Gastroesophageal sphincter (tissue), 3 donors: Measurements from ENCODE around the gene HCFC1.

Source experiments
- EP300 ChIP-seq: sonication (generic); formaldehyde crosslinking; IDR thresholded peaks from one replicate; pipeline ENCODE4 v1.6.1; 2017; ENCODE audit warnings: antibody characterized with exemption, mild to moderate bottlenecking
- POLR2A ChIP-seq, 2 donors: fragments of 450-650 bp; IDR thresholded peaks; one replicate each; pipeline ENCODE4 v1.6.1; 2017; ENCODE audit warnings: antibody characterized with exemption in 2 of 2, mild to moderate bottlenecking in 2 of 2, moderate library complexity in 1 of 2
- POLR2AphosphoS5 ChIP-seq: sonication (generic); formaldehyde crosslinking; IDR thresholded peaks from one replicate; pipeline ENCODE4 v1.6.1; 2017; ENCODE audit warnings: antibody characterized with exemption
- TF ChIP-seq, protein P1 (sequence below), 4 experiments: fragments of 200-600 bp in 2 of 4; fragments of 450-650 bp in 2 of 4; sonication (generic) in 1 of 4; IDR thresholded peaks; one replicate each; pipeline ENCODE4 v1.5.1; 2017 to 2019; ENCODE audit warnings: antibody characterized with exemption in 4 of 4, mild to moderate bottlenecking in 2 of 4, moderate library complexity in 2 of 4

DNA sequence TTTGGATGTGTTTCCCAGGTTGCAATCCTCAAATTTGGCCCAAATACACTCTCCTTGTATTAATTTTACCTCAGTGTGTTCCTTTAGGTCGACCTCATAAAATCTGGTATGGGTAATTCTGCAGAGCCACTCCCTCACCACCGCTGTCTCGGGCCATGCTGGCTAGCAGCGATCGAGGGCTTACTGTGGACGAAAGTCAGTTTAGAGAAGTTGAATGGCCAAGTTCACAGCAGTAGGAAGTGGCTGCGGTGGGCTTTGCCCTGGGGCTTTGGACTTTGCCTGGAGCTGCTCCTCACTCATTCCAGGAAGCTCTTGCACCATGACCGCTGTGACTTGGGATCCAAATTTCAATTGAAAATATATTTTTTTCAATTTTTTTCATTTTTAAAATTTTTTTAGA is 20.6 kb upstream of the HCFC1 start:
- TF ChIP-seq POLR2A (IDR thresholded peaks at IDR 0.05) (no peak), EP300 (no peak), POLR2AphosphoS5 (no peak)
- TF ChIP-seq, protein P1, sequence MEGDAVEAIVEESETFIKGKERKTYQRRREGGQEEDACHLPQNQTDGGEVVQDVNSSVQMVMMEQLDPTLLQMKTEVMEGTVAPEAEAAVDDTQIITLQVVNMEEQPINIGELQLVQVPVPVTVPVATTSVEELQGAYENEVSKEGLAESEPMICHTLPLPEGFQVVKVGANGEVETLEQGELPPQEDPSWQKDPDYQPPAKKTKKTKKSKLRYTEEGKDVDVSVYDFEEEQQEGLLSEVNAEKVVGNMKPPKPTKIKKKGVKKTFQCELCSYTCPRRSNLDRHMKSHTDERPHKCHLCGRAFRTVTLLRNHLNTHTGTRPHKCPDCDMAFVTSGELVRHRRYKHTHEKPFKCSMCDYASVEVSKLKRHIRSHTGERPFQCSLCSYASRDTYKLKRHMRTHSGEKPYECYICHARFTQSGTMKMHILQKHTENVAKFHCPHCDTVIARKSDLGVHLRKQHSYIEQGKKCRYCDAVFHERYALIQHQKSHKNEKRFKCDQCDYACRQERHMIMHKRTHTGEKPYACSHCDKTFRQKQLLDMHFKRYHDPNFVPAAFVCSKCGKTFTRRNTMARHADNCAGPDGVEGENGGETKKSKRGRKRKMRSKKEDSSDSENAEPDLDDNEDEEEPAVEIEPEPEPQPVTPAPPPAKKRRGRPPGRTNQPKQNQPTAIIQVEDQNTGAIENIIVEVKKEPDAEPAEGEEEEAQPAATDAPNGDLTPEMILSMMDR (IDR thresholded peaks at IDR 0.05) = no peak
